ENCODE results near the gene GAS5. TPM values are rescaled to one million over a fixed set of nuclear protein-coding genes. Genes with fewer than 3 reads are reported as not detected.

The GAS5 gene
- total RNA-seq, 1 experiment from 2014 or later: 798 TPM

GRCh38 chr1:173823781-173824314 is 43.9 kb downstream of the GAS5 start:
- H3K4me3 ChIP-seq (replicated peaks in 1 of 2; ENCODE audit: low read depth in 1 of 2, low read length in 2 of 2): peak overlapping the region; percentile 96 to 97
- no peaks in the 10 kb centered on the region for H3K27me3 ChIP-seq (ENCODE audit: insufficient read depth, low read length)
- peaks cover 0 to 3% of the 10 kb centered on the region in 2 experiments; a peak in 2 of 4 replicates for H3K36me3 ChIP-seq (ENCODE audit: control insufficient read depth in 1 of 2, insufficient read depth in 2 of 2, low read length in 2 of 2)
- intact Hi-C loops (cut with micrococcal nuclease): loop anchor here (1.0 to 10.0 kb wide), 5 partner anchors 52 to 1079 kb away; partner anchors contain the start of genes KLHL20 and PRDX6
- H3K9ac ChIP-seq (ENCODE audit: low read length): peak overlapping the region; percentile 93
- ChIA-PET RAD21 (ENCODE audit: low non-redundant PET in 1 of 2, low total read pairs in 2 of 2, uncharacterized antibody in 2 of 2, unreplicated experiment in 2 of 2) (interaction anchor here in 1 of 2 experiments (1.2 kb wide), 1 partner anchor 394 kb away, joined by 4 read pairs; no protein-coding TSS in a partner anchor), POLR2A (interaction anchor here (0.5 to 1.5 kb wide), 4 partner anchors 9 to 394 kb away, joined by 3 to 4 read pairs (median 4); partner anchors contain the start of gene KLHL20), CTCF (interaction anchor here (0.7 to 1.8 kb wide), 3 partner anchors 19 to 404 kb away, joined by 3 to 7 read pairs (median 3); no protein-coding TSS in a partner anchor)
- H3K9me3 ChIP-seq (ENCODE audit: control insufficient read depth in 1 of 2, insufficient read depth in 1 of 2, low read depth in 1 of 2, low read length in 2 of 2): no peaks in the 10 kb centered on the region
- BruUV-seq (replicated peaks): TSS peak; percentile 73
- peak overlapping the region; percentile 33 for H2AFZ ChIP-seq (ENCODE audit: low read depth, low read length, poor library complexity, severe bottlenecking)
- ATAC-seq (peak; percentile 57), DNase-seq (ENCODE audit: low read depth, low spot score) (no peak)
- H3K27ac ChIP-seq (ENCODE audit: low read depth, low read length): peak overlapping the region; percentile 82
- peak overlapping the region; percentile 94 for H3K4me2 ChIP-seq (ENCODE audit: low read length)
- no peaks in the 10 kb centered on the region for H4K20me1 ChIP-seq (ENCODE audit: insufficient read depth)
- peaks cover 2 to 7% of the 10 kb centered on the region in 2 experiments; a peak in 2 of 4 replicates for H3K4me1 ChIP-seq (ENCODE audit: control insufficient read depth in 1 of 2, insufficient read depth in 2 of 2, low read length in 2 of 2)
- H3K9me2 ChIP-seq (ENCODE audit: insufficient read depth): no peaks in the 10 kb centered on the region
- peaks cover 52% of the 10 kb centered on the region for H3K79me2 ChIP-seq (ENCODE audit: insufficient read depth, low read length)
- TF ChIP-seq ZFX (IDR thresholded peaks at IDR 0.05): 0 out of 2 replicates have a peak, but pooled peaks have one; percentile 29
- no peak for TF ChIP-seq MAX (IDR thresholded peaks at IDR 0.05)
- TF ChIP-seq CEBPB (IDR thresholded peaks at IDR 0.05; ENCODE audit: low read depth): no peak
- TF ChIP-seq RAD21 (IDR thresholded peaks at IDR 0.05; ENCODE audit: low read depth): no peak
- no peak for TF ChIP-seq FOSL1 (IDR thresholded peaks at IDR 0.05; ENCODE audit: low read depth)

GRCh38 chr1:173821680-173822079 is 46.1 kb downstream of the GAS5 start:
- no peaks in the 10 kb centered on the region for H4K20me1 ChIP-seq (ENCODE audit: insufficient read depth)
- no peak overlapping the region for H3K4me2 ChIP-seq (ENCODE audit: low read length)
- no peaks in the 10 kb centered on the region for H3K27me3 ChIP-seq (ENCODE audit: insufficient read depth, low read length)
- BruUV-seq (replicated peaks): no TSS peak
- ATAC-seq: no peak
- no peak overlapping the region for H3K27ac ChIP-seq (ENCODE audit: low read depth, low read length)
- no peak overlapping the region for H3K9ac ChIP-seq (ENCODE audit: low read length)
- peaks cover 3 to 4% of the 10 kb centered on the region in 2 experiments; a peak in 2 of 4 replicates for H3K36me3 ChIP-seq (ENCODE audit: control insufficient read depth in 1 of 2, insufficient read depth in 2 of 2, low read length in 2 of 2)
- intact Hi-C loops (cut with micrococcal nuclease): loop anchor here (5.0 to 10.0 kb wide), 3 partner anchors 49 to 344 kb away; partner anchors contain the start of genes KLHL20 and PRDX6
- POLR2A ChIA-PET: no interaction called here
- no peaks in the 10 kb centered on the region for H3K9me3 ChIP-seq (ENCODE audit: control insufficient read depth in 1 of 2, insufficient read depth in 1 of 2, low read depth in 1 of 2, low read length in 2 of 2)
- peaks cover 67% of the 10 kb centered on the region for H3K79me2 ChIP-seq (ENCODE audit: insufficient read depth, low read length)
- no peak for DNase-seq (ENCODE audit: low read depth, low spot score)
- H2AFZ ChIP-seq (ENCODE audit: low read depth, low read length, poor library complexity, severe bottlenecking): no peak overlapping the region
- H3K4me3 ChIP-seq (replicated peaks in 1 of 2; ENCODE audit: low read depth in 1 of 2, low read length in 2 of 2): no peak overlapping the region
- CTCF ChIA-PET: no interaction called here
- no peaks in the 10 kb centered on the region for H3K9me2 ChIP-seq (ENCODE audit: insufficient read depth)
- RAD21 ChIA-PET (ENCODE audit: low non-redundant PET in 1 of 2, low total read pairs in 2 of 2, uncharacterized antibody in 2 of 2, unreplicated experiment in 2 of 2): no interaction called here
- peaks cover 2 to 7% of the 10 kb centered on the region in 2 experiments; a peak in 2 of 4 replicates for H3K4me1 ChIP-seq (ENCODE audit: control insufficient read depth in 1 of 2, insufficient read depth in 2 of 2, low read length in 2 of 2)
- TF ChIP-seq FOSL1 (IDR thresholded peaks at IDR 0.05; ENCODE audit: low read depth): no peak
- no peak for TF ChIP-seq ZFX (IDR thresholded peaks at IDR 0.05)
- no peak for TF ChIP-seq CBX3 (IDR thresholded peaks at IDR 0.05; ENCODE audit: low read depth)
- TF ChIP-seq ZBTB33 (IDR thresholded peaks at IDR 0.05; ENCODE audit: extremely low read depth, insufficient replicate concordance, low read length): no peak
- TF ChIP-seq JUND (IDR thresholded peaks at IDR 0.05): no peak
- no peak for TF ChIP-seq YY1 (IDR thresholded peaks at IDR 0.05; ENCODE audit: extremely low read depth, insufficient replicate concordance, low read depth, low read length)
- no peak for TF ChIP-seq REST (IDR thresholded peaks at IDR 0.05; ENCODE audit: low read depth)
- no peak for TF ChIP-seq POLR2AphosphoS5 (IDR thresholded peaks at IDR 0.05; ENCODE audit: low read depth, low read length)
- no peak for TF ChIP-seq SRF (IDR thresholded peaks at IDR 0.05; ENCODE audit: low read depth)

Data from HCT116 (cell line).